GM18951 (cell line): ENCODE measurements around the gene MARCHF4.
"Not testable (repeated sequence)": the region's sequence is repeated elsewhere in the genome, so short reads cannot be mapped to it uniquely, and the experiment has no call there.

Experiments used
- POLR2A ChIP-seq: IDR thresholded peaks from 4 replicates; pipeline ENCODE4 v1.6.1; 2011; ENCODE audit warnings: mild to moderate bottlenecking; ENCODE audit not compliant: insufficient read length, insufficient read depth; ENCODE audit errors: extremely low read depth
- in situ Hi-C: fragments of 300-500 bp; cut with MboI; formaldehyde crosslinking; loops from one replicate; pipeline ENCODE4 v1.12.0; 2022; ENCODE audit warnings: low sequenced_read_pairs, mixed read lengths, inconsistent platforms; ENCODE audit not compliant: unreplicated experiment

Gene MARCHF4

DNA sequence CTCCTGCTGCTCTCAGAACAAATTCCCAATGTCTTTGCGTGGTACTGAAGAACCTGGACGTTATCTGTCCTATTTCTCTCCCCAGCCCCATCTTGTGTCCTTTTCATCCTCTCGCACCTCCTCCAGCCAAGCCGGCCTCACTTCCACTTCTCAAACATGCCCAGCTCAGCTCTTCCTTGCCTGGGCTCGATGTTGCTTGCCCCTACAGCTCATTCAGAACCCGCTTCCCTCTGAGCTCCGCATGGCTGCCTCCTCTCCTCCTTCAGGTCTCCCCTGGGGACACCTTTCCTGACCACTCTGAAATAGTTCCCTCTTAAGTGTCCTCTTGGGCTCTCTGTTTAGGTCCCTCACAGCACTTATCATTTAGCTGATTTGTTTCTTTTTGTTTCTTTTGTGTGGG lies 33.3 kb upstream of the MARCHF4 start:
- in situ Hi-C loops, result loop anchor here (10.0 kb wide), 1 partner anchor 191 kb away; no protein-coding TSS in a partner anchor
- no peak for TF ChIP-seq POLR2A

DNA sequence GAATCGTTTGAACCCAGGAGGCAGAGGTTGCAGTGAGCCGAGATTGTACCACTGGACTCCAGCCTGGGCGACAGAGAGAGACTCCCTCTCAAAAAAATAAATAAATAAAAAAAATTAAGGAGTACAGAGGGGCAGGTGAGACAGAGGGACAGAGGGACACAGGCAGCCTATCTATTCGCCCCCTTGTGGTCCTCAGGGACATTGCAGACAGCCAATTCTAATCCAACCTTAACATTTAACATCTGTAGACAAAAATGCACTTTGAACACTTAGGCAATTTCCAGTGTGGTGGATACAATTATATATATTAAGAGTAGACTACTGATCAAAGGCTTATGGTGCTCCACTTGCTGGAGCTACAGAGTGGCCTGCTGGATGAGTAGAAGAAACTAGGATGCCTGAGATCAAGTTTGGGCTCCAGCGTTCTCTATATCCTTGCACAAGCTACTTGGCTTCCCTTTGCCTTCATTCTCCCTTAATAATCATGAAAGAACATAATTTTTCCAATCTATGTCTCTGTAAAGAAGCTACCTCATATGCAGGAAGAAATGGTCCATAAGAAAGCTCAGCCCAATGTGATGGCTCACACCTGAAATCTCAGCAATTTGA lies 31.8 kb upstream of the MARCHF4 start:
- TF ChIP-seq POLR2A, result no peak
- in situ Hi-C loops, result loop anchor here (10.0 kb wide), 1 partner anchor 189 kb away; no protein-coding TSS in a partner anchor

DNA sequence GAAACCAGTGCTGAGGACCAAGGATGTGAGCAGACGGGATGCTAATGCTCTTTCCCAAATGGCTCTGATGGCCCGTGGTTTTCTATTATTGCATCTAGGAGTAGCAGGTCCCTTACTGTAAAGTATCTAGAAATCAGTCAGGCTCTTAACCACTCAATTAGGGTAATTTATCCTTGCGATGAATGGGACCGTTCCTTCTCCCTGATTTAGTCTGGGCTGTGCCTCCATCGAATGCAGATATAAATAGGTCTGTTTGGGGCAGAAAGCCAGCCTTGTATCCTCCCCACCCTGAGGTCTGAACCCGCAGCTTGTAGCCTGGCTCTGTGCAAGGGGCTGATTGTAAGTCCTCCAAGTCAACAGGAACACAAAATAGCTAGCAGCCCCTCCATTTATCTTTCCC lies 30.5 kb upstream of the MARCHF4 start:
- in situ Hi-C loops, result loop anchor here (10.0 kb wide), 1 partner anchor 188 kb away; no protein-coding TSS in a partner anchor
- TF ChIP-seq POLR2A, result no peak

DNA sequence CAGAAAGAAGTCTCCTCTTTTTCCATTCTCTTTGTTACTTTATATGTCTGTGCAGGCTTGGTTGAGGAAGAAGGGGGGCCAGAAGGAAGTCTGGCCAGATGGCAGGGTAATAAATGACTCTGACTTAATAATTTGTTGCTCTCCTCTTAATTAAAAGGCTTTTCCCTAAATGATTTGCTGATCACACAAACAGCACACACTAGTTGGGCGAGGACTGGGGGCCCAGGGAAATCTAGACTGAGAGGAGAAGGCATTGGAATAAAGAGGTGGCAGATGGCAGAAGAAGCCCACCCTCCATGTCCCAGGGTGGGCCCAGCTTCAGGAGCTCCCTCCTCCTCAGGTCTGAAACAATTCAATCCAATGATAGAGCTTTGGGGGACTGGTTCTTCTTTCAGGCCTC lies 27.3 kb upstream of the MARCHF4 start:
- in situ Hi-C loops, result loop anchor here (10.0 kb wide), 1 partner anchor 185 kb away; no protein-coding TSS in a partner anchor
- no peak for TF ChIP-seq POLR2A

DNA sequence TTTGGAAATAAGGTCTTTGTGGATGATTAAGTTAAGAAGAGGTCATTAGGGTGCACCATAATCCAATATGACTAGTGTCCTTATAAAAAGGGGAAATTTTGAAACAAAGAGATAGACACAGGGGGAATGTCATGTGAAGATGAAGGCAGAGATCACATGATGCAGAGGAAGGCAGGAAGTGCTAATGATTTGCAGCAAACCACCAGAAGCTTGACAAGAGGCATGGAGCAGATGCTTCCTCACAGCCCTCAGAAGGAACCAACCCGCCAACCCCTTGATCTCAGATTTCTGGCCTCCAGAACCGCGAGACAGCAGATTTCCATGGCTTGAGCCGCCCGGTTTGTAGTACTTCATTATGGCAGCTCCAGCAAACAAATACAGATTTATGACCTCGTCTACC lies 22.6 kb upstream of the MARCHF4 start:
- no peak for TF ChIP-seq POLR2A
- in situ Hi-C loops, result no loop called here

DNA sequence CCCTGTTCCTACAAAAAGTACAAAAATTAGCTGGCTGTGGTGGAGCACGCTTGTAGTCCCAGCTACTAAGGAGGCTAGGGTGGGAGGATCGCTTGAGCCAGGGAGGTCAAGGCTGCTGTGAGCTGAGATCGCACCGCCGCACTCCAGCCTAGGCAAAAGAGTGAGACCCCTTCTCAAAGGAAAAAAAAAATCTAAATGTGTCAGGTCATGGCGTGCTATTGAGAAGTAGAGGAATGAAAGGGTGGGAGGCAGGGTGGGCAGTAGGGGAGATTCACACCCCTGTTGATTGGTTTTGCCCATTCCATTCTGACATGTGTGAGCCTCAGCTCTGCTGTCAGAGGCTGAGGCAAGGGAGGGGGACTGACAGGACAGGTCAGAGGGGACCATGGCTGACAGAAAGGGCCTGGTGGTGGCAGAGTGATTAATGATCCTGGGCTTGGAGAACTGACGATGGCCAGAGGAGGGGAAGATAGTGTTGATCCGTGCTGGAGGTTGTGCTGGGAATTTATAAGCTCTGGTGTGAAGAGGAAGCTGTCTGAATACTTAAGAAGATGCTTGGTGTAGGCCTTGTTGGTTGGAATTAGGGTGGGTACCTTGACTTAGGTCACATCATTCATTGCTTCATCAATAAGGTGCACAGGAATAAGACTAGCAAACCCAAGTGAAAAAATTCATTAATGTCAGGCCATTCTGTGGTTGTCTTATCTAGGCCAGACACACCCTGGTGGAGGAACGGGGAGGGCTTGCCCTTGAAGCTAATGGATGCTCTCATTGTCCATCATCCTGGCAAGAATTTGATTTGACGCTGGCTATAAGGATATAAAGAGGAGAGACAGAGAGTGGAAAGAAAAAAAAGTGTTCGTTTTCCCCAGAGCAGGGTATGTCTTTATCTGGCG lies 20.9 kb upstream of the MARCHF4 start:
- TF ChIP-seq POLR2A, result no peak
- in situ Hi-C loops, result no loop called here

DNA sequence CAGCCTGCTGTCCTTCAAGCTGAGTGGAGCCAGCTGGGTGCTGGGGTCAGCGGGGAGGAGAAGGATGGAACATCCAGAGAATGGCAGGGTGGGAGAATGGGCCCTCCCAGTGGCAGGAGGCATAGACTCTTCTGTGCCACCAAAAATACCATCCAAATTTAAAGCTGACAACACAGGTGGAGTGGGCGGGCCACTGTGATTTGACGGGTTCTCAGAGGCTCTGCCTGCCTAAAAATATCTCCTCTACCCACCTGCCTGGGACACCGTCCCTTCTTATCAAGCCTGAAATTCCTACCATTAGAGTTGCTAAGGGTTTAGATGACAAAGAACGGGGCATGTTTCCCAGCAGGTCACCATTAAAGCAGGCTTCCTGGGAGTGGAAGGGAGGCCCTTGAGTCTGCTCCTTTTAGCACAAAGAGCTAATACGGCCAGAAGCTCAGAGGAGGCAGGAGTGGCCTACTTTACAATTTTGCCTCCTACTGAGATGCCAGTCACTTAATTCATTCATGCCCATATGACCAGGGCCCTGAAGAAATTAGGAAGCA lies 19.8 kb upstream of the MARCHF4 start:
- no peak for TF ChIP-seq POLR2A
- in situ Hi-C loops, result no loop called here

DNA sequence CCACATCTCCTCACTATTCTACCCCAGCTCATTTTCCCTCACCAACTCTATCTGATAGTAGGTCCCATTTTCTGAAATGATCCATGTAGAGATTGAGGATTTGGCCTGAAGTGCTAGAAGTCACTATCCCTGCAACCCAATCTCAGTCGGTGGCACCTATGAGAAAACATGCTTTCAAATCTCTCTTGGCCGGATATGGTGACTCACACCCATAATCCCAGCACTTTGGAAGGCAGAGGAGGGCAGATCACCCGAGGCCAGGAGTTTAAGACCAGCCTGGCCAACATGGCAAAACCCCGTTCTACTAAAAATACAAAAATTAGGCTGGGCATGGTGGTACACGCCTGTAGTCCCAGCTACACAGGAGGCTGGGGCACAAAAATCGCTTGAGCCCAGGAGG lies 19.1 kb upstream of the MARCHF4 start:
- TF ChIP-seq POLR2A, result no peak
- in situ Hi-C loops, result no loop called here

DNA sequence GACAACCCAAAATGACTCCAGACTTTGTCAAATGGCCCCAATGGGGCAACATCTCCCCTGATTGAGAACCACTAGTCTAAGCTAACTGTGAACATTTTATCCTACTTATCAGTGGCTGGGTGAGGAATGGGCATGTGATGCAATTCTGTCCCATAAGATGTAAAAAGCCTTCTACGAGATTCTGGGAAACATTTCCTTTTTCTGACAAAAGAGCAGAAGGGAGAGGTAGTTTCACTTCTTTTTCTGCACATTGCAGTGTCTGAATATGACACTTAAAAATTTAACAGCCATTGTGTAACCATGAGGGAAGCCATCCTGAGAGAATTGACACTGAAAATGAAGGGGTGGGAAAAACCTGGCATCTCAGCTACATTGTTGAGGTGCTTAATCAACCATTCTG lies 17.3 kb upstream of the MARCHF4 start:
- in situ Hi-C loops, result no loop called here
- no peak for TF ChIP-seq POLR2A

DNA sequence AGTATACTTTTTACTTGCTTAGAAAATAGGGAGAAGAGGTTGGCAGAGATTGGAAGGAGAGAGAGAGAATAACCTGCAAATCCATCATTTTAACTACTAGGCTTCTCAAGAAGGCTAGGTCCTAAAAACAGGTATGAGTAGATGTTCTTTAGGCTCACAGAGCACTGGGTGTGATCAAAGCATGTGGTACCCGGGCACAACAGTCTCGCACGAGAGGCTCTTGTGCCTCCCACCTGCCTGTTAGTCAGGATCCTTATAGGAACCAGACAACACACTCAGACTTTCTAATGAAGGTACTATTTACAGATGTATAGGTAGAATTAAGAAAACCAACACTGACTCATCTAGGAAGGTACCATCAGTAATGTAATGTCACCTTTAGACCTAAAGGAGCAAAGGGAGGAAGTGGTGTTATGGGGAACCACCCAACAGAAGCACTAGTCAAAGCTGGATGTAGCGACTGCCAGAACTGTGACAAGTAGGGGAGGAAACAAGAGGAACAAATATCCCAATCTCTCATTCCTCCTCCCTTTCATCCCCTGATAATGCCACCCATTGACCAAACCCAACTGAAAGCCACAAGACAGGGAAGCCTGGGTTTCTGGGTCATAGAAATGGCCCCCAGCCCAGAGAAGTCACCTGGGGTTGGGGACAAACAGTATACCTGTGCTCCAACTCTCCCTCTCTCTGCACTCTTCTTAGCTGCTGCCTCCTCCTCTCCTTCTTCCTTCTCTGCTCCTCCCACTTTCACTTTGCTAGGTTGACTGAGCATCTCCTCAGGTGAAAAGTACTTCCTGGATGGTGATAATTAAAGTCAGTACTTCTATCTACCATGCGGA lies 16.0 kb upstream of the MARCHF4 start:
- TF ChIP-seq POLR2A, result no peak
- in situ Hi-C loops, result no loop called here

DNA sequence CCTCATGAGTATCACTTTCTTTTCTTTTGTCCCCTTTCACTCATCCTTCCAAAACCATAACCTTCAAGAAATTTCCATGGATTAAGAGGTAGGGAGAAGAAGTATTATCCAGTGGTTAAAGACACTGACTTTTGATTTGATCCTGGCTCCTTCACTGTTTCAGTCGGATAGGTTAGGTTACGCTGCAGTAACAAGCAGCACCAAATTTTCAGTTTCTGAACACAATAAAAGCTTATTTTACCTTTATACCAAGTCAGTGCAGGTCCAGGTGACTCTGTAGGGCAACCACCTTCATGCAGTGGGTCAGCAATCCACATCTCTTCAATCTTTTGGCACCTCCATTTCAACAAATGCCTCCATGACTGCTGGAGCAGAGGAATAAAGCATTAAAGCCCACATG lies 15.0 kb upstream of the MARCHF4 start:
- TF ChIP-seq POLR2A, result no peak
- in situ Hi-C loops, result no loop called here

DNA sequence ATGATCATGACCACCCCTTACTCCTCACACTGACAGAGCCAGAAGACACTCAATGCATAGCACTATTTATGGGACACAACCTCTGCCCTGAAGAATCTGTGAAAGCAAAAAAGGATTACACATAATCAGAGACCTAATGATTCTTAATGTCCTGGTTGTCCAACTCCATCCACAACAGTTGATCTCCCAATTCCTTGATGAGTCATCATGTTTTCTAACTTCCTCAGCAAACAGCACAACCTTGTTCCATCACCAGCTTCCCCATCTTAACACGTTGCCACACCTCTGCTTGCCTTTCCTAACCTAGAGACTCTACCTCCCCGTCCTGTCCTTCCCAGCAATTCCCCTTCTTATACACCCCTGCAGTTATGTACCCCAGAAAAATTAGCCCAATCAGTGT lies 13.2 kb upstream of the MARCHF4 start:
- in situ Hi-C loops, result no loop called here
- TF ChIP-seq POLR2A, result no peak

DNA sequence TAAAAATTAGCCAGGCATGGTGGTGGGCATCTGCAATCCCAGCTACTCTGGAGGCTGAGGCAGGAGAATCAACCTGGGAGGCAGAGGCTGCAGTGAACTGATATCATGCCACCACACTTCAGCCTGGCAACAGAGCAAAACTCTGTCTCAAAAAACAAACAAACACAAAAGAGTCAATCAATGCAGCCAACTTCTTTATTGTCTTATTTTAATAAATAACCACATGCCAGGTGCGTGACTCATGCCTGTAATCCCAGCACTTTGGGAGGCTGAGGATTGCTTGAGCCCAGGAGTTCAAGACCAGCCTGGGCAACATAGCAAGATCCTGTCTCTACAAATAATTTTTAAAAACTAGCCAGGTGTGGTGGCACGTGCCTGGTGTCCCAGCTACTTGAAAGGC lies 12.1 kb upstream of the MARCHF4 start:
- in situ Hi-C loops, result not testable (repeated sequence)
